ENCODE data around the gene UMAD1. TPM values are rescaled to one million over a fixed set of nuclear protein-coding genes. Genes with fewer than 3 reads are reported as not detected.
A peak's percentile ranks its signal among the peaks of the same experiment; 100 is the strongest.

The UMAD1 gene
- total and polyA plus RNA-seq, 12 donors = 3.5 to 24.7 (median 17.0) TPM

GRCh38 chr7:7789551-7789988 is 149.0 kb downstream of the UMAD1 start:
- Histone ChIP-seq H3K4me1 (peaks cover 0 to 8% (median 0%) of the 10 kb centered on the region in 9 donors), H3K36me3 (peaks cover 0 to 13% (median 0%) of the 10 kb centered on the region in 9 donors), H3K4me3 (no peak overlapping the region), H3K27ac (no peak overlapping the region), H3K9me3 (no peaks in the 10 kb centered on the region), H3K27me3 (no peaks in the 10 kb centered on the region)
- DNase-seq (no peak), ATAC-seq (no peak)
- intact Hi-C loops (cut with DNase I) = loop anchor here in 1 of 10 donors (5.0 kb wide), 1 partner anchor 687 kb away; no protein-coding TSS in a partner anchor
- 92 to 95% methylated on average over 3 of the region's 3 CpGs for WGBS, 2 donors
- no peak for TF ChIP-seq CTCF (IDR thresholded peaks at IDR 0.05)

DNA sequence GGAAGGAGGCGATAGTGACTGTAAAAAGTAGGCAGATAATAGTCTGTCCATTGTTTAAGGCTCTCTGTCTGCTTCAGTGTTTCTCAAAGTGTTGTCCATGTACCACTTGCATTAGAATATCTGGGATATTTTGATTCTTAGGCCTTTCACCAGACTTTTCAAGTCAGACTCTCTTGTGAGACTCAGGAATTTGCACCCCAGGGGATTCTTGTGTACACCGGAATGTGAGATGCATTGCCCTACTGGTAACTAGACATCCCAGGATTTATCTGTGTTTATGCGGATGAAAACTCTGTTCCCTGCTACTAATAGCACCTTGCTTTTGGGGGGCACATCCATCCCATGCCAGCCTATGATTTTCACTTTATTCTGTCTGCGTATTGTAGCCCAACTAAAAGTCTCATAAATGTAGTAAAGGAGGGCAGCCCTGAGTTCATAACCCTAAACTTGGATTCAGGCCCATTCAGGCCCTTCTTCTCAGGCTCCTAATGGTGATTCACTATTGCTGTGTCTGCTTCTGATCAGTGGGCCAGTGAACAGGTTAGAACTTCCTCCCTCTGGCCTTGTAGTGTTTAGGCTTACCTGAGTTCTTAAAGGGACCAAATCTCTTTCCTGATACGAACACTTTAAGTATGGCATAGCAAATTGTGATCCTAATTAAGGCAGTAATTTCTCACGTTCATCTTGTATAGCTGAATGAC is 149.6 kb downstream of the UMAD1 start:
- no peak for ATAC-seq
- no peak overlapping the region for H3K4me3 ChIP-seq
- peaks cover 0 to 13% (median 0%) of the 10 kb centered on the region in 9 donors for H3K36me3 ChIP-seq
- TF ChIP-seq CTCF (IDR thresholded peaks at IDR 0.05) = no peak
- no peak overlapping the region for H3K27ac ChIP-seq
- DNase-seq = no peak
- no peaks in the 10 kb centered on the region for H3K9me3 ChIP-seq
- intact Hi-C loops (cut with DNase I) = no loop called here
- H3K4me1 ChIP-seq = peaks cover 0 to 8% (median 0%) of the 10 kb centered on the region in 9 donors
- no peaks in the 10 kb centered on the region for H3K27me3 ChIP-seq
- WGBS, 2 donors = 88 to 89% methylated on average over 6 of the region's 6 CpGs

DNA sequence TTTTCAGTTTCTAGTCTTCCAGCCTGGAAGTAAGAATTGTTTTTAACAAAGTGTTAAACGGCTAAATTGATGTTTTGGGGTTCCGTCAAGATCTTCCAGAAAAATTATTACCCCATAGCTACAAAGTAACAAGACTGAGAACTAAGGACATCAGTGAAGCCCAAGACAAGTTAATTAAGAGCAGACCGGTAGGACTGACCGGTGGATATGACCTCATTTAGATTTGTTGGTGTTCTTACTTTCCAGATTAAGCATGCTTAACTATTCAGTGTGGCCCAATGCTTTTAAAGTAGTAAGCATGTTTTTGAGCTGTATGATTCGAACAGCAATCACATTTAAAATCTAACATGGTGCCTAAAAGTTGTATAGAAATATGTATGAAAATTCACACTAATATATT is 151.0 kb downstream of the UMAD1 start:
- 82 to 83% methylated on average over 5 of the region's 5 CpGs for WGBS, 2 donors
- Histone ChIP-seq H3K27me3 (no peaks in the 10 kb centered on the region), H3K9me3 (no peaks in the 10 kb centered on the region), H3K36me3 (peaks cover 0 to 13% (median 0%) of the 10 kb centered on the region in 9 donors), H3K4me3 (no peak overlapping the region), H3K27ac (no peak overlapping the region), H3K4me1 (peaks cover 0 to 8% (median 0%) of the 10 kb centered on the region in 9 donors)
- ATAC-seq (no peak), DNase-seq (no peak)
- no peak for TF ChIP-seq CTCF (IDR thresholded peaks at IDR 0.05)
- intact Hi-C loops (cut with DNase I) = no loop called here

- TF ChIP-seq CTCF (IDR thresholded peaks at IDR 0.05) = no peak
Observed at GRCh38 chr7:7792056-7792455, 151.5 kb downstream of the UMAD1 start.

More at GRCh38 chr7:7792056-7792455, 151.5 kb downstream of the UMAD1 start:
- peaks cover 0 to 8% (median 0%) of the 10 kb centered on the region in 9 donors for H3K4me1 ChIP-seq
- intact Hi-C loops (cut with DNase I) = no loop called here
- no peak overlapping the region for H3K4me3 ChIP-seq
- H3K36me3 ChIP-seq = peaks cover 0 to 15% (median 2%) of the 10 kb centered on the region in 9 donors
- H3K27me3 ChIP-seq = no peaks in the 10 kb centered on the region
- no peak for DNase-seq
- peak in 1 of 8 donors; percentile 64 for ATAC-seq
- H3K27ac ChIP-seq = no peak overlapping the region
- 88 to 93% methylated on average over 1 of the region's 1 CpG for WGBS, 2 donors
- H3K9me3 ChIP-seq = no peaks in the 10 kb centered on the region
